ENCODE data around the gene KCNQ1.

DNA sequence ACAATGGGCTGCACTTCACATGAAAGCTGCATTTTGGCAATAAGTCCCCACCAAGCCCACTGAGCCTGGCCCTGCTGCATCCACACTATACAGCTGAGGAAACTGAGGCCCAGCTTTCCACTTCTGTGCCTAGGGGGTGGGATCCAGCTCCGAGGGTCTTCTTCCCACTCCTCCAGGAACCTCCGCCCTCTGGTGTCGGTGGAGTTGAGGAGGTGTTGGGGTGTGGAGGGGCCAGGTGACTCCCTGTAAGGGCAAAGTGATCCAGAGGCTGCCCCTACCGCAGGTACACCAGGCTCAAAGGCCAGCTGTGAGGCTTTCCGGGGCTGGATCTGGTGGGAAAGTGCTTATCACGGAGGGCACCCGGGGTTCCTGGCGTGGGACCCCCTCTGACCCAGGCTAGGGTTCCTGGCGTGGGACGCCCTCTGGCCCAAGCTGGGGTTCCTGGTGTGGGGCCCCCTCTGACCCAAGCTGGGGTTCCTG is 125.0 kb downstream of the KCNQ1 start:
- TF ChIP-seq POLR2AphosphoS5 (IDR thresholded peaks at IDR 0.05; ENCODE audit: low read depth, low read length) (no peak), POLR2A (IDR thresholded peaks at IDR 0.05; ENCODE audit: low read depth, low read length) (no peak)

Measured in GM12892 (cell line).